GM10266 (cell line): ENCODE results near the gene TASP1.

Source experiments
- DNase-seq: peaks from one replicate; pipeline ENCODE4 v3.0.0; 2012; ENCODE audit errors: extremely low spot score
- CTCF ChIP-seq: IDR thresholded peaks from 2 replicates; pipeline ENCODE4 v1.5.1; 2012; ENCODE audit warnings: mild to moderate bottlenecking, low read depth; ENCODE audit not compliant: control insufficient read depth, insufficient read depth; ENCODE audit errors: missing control alignments

TASP1 gene

GRCh38 chr20:13457487-13457886 is 181.2 kb downstream of the TASP1 start:
- no peak for DNase-seq
- TF ChIP-seq CTCF = no peak

GRCh38 chr20:13455713-13456112 is 183.0 kb downstream of the TASP1 start:
- no peak for DNase-seq

GRCh38 chr20:13453367-13453766 is 185.4 kb downstream of the TASP1 start:
- no peak for DNase-seq
- TF ChIP-seq CTCF = no peak

More at GRCh38 chr20:13455713-13456112, 183.0 kb downstream of the TASP1 start:
- TF ChIP-seq CTCF = no peak

- TF ChIP-seq CTCF = no peak
These were observed 186.1 kb downstream of the TASP1 start for GRCh38 chr20:13452470-13453124.

GRCh38 chr20:13449868-13450434 is 188.8 kb downstream of the TASP1 start:
- DNase-seq = no peak
- no peak for TF ChIP-seq CTCF

More at GRCh38 chr20:13452470-13453124, 186.1 kb downstream of the TASP1 start:
- no peak for DNase-seq

- no peak for TF ChIP-seq CTCF
- DNase-seq = no peak
These were observed 191.1 kb downstream of the TASP1 start for GRCh38 chr20:13447385-13448180.
